Measurements from ENCODE around the gene CDH4.

DNA sequence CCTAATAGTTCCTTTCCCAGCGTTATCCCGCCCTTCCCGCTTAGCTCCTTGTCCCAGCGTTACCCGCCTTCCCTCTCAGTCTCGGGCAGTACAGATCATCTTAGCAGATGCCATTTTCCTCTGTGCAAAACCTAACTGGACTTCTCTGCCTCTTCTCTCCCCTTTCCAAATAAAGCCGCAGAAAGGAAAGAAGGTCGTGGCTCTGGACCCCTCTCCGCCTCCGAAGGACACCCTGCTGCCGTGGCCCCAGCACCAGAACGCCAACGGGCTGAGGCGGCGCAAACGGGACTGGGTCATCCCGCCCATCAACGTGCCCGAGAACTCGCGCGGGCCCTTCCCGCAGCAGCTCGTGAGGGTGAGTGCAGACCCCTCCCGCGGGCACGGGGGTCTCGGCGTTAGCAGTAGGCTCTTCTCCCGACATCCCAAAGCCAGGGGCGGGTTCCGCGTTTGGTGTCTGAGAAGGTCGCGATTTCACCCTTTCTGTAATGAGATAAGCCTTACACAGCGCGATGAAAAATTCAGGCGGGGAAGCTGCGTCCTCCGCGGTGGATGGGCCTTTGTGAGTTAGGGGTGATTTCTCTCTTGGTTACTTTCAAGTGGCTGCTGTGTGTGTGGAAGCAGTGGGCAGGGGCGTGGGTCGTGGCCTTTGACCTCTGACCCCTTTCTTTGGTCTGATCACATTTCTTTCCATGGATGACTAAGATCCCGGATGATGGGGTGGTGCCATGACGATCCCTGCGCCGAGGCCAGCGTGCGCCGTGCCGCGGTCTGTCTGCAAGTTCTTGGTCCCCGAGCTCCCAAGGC is 521.0 kb downstream of the CDH4 start:
- no peak for TF ChIP-seq CTCF (optimal IDR thresholded peaks at IDR 0.05 in 1 of 3, IDR thresholded peaks at IDR 0.05 in 1 of 3, conservative IDR thresholded peaks at IDR 0.05 in 1 of 3; ENCODE audit: extremely low read depth in 1 of 3, insufficient read depth in 2 of 3, low read length in 3 of 3)
- TF ChIP-seq EZH2 (IDR thresholded peaks at IDR 0.05; ENCODE audit: low read length): no peak

All from keratinocyte (primary cell).